Heart right ventricle (tissue), 16 donors: Measurements from ENCODE around the gene CEP128. TPM values are rescaled to one million over a fixed set of nuclear protein-coding genes. Genes with fewer than 3 reads are reported as not detected.

ENCODE experiments used
- ATAC-seq, 8 donors: fragments of 200-7000 bp; cut with Tn5 transposase; one replicate each; pipeline ENCODE4 v1.9.1; 2020; ENCODE audit warnings: mild to moderate bottlenecking in 8 of 8, moderate library complexity in 8 of 8, moderate number of reproducible peaks in 1 of 8
- DNase-seq, 2 donors: peaks; one replicate each; pipeline ENCODE4 v3.0.0-alpha.2; 2020
- H3K27ac ChIP-seq, 10 donors: fragments of 200-600 bp; sonication (generic) in 2 of 10; one replicate each; pipeline versions ENCODE4 v1.5.0 to v1.8.0; 2020 to 2022; ENCODE audit warnings: mild to moderate bottlenecking in 3 of 10
- H3K27me3 ChIP-seq, 7 donors: fragments of 200-600 bp; one replicate each; pipeline ENCODE4 v1.8.0; 2021 to 2022; ENCODE audit warnings: mild to moderate bottlenecking in 2 of 7
- H3K36me3 ChIP-seq, 9 donors: fragments of 200-600 bp; sonication (generic) in 1 of 9; one replicate each; pipeline versions ENCODE4 v1.5.0 to v1.8.0; 2020 to 2022; ENCODE audit warnings: mild to moderate bottlenecking in 2 of 9
- H3K4me1 ChIP-seq, 9 donors: fragments of 200-600 bp; sonication (generic) in 1 of 9; one replicate each; pipeline versions ENCODE4 v1.5.0 to v1.8.0; 2020 to 2022; ENCODE audit warnings: mild to moderate bottlenecking in 4 of 9
- H3K4me3 ChIP-seq, 10 donors: fragments of 200-600 bp; sonication (generic) in 2 of 10; one replicate each; pipeline versions ENCODE4 v1.5.0 to v1.8.0; 2020 to 2022; ENCODE audit warnings: mild to moderate bottlenecking in 7 of 10, moderate library complexity in 2 of 10
- H3K9me3 ChIP-seq, 11 donors: fragments of 200-600 bp in 10 of 11; sonication (generic) in 2 of 11; one replicate each; pipeline versions ENCODE4 v1.5.0 to v1.8.0; 2013 to 2022; ENCODE audit warnings: mild to moderate bottlenecking in 2 of 11, control low read depth in 1 of 11, moderate library complexity in 1 of 11
- WGBS, 2 donors: extraction: QIAGEN DNeasy Blood & Tissue Kit; methylation state at CpG; one replicate each; pipeline ENCODE4 v1.1.7; 2013; ENCODE audit warnings: inconsistent platforms in 1 of 2; 5-methylcytosine and 5-hydroxymethylcytosine counted together
- intact Hi-C, 10 donors: fragments of 100-400 bp; cut with DNase I; formaldehyde crosslinking; loops; one replicate each; pipeline versions ENCODE4 v1.11.1 to v1.14.2; 2022
- polyA plus RNA-seq, 2 donors: library from polyadenylated mRNA; stranded (reverse); fragments of 200-250 nt; gene quantifications; one replicate each; pipeline ENCODE4 v1.2.3, GENCODE V29; 2013
- total RNA-seq, 10 donors: library from RNA; stranded (reverse); fragmentation: NEBNext Ultra II Directional in 3 of 10; extraction: Animal tissue kit (Norgen Biotek cat#: 25700) in 3 of 10; gene quantifications; one replicate each; pipeline versions ENCODE4 v1.2.1 to v1.2.4, GENCODE V29; 2021 to 2023
- TF ChIP-seq, protein P1 (sequence below), 9 donors: fragments of 200-600 bp; sonication (generic) in 2 of 9; IDR thresholded peaks; one replicate each; pipeline versions ENCODE4 v1.5.0 to v1.8.0; 2021 to 2022; ENCODE audit warnings: antibody characterized with exemption in 9 of 9, mild to moderate bottlenecking in 5 of 9, moderate library complexity in 1 of 9
- donor health status: Arrhythmogenic right ventricular cardiomyopathy.
- donor health status: ischemic (EF 13 %, LVEDD 7.1; RV severe dilation, severe dysfunction).
- donor health status: healthy with polysubstance abuse.
- donor health status: DM: no; HTN: yes; CAD: no.
- donor health status: DM: no; HTN: no; CAD: no.
- donor health status: ischemic (EF 25% LVEDD 6.9; RV normal size, moderate dysfunction).
- donor health status: ischemic (EF 25% LVEDD 5.7; RV mildly dilated, moderate dysfunction).
- donor health status: healthy.
- donor health status: DM: yes; HTN: yes; CAD: no.
- donor health status: Ischemic cardiomyopathy.
- donor health status: ischemic (EF 35%, LVEDD 5.7; RV mildly dilated, moderate dysfunction).
- donor health status: nonischemic (EF 11% LVEDD 7.7; RV severe dilation, severe dysfunction).
- donor health status: DM: yes; HTN: yes; CAD: no.
- donor health status: PGD.
- donor health status: ischemic (EF 29% LVEDD 5.4; RV normal size, mild dysfunction).
- donor health status: nonischemic (EF 23%, LVEDD 6.1; RV moderate dilation, normal function).

The CEP128 gene
- total and polyA plus RNA-seq, 12 donors, result 0.93 to 4.9 (median 3.3) TPM

DNA sequence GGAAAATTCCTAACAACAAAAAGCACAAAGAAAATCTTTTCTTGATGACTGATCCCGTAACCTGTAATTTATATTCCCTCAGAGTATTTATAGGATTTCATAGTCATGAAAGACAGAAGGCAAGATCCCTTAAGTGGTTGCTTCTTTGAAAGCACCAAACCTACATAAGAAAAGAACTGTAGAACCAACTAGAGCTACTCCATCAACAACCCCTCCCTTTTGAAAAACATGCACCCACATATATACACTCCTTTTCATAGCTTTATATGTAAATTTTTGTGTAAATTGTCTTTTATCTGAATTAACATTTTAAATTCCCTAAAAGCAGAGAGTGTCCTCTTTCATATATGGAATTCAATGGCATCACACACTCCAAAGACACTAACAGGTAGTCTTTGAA, 215.3 kb downstream of the CEP128 start:
- H3K27ac ChIP-seq, result no peak overlapping the region
- ATAC-seq (no peak), DNase-seq (no peak)
- H3K4me1 ChIP-seq, result no peaks in the 10 kb centered on the region
- WGBS, 2 donors, result 98 to 100% methylated on average over 1 of the region's 1 CpG
- TF ChIP-seq, protein P1, sequence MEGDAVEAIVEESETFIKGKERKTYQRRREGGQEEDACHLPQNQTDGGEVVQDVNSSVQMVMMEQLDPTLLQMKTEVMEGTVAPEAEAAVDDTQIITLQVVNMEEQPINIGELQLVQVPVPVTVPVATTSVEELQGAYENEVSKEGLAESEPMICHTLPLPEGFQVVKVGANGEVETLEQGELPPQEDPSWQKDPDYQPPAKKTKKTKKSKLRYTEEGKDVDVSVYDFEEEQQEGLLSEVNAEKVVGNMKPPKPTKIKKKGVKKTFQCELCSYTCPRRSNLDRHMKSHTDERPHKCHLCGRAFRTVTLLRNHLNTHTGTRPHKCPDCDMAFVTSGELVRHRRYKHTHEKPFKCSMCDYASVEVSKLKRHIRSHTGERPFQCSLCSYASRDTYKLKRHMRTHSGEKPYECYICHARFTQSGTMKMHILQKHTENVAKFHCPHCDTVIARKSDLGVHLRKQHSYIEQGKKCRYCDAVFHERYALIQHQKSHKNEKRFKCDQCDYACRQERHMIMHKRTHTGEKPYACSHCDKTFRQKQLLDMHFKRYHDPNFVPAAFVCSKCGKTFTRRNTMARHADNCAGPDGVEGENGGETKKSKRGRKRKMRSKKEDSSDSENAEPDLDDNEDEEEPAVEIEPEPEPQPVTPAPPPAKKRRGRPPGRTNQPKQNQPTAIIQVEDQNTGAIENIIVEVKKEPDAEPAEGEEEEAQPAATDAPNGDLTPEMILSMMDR (IDR thresholded peaks at IDR 0.05), result no peak
- intact Hi-C loops, result no loop called here
- no peaks in the 10 kb centered on the region for H3K9me3 ChIP-seq
- no peak overlapping the region for H3K4me3 ChIP-seq
- H3K36me3 ChIP-seq, result no peaks in the 10 kb centered on the region
- no peaks in the 10 kb centered on the region for H3K27me3 ChIP-seq

GRCh38 chr14:80718940-80719339, 222.6 kb downstream of the CEP128 start:
- intact Hi-C loops, result no loop called here
- DNase-seq, result no peak
- ATAC-seq, result no peak
- H3K4me3 ChIP-seq, result no peak overlapping the region
- TF ChIP-seq, protein P1 (IDR thresholded peaks at IDR 0.05), result no peak
- no peaks in the 10 kb centered on the region for H3K27me3 ChIP-seq
- H3K36me3 ChIP-seq, result no peaks in the 10 kb centered on the region
- H3K27ac ChIP-seq, result no peak overlapping the region
- WGBS, 2 donors, result 89 to 95% methylated on average over 1 of the region's 1 CpG
- no peaks in the 10 kb centered on the region for H3K9me3 ChIP-seq
- no peaks in the 10 kb centered on the region for H3K4me1 ChIP-seq

- intact Hi-C loops, result no loop called here
- H3K4me3 ChIP-seq, result no peak overlapping the region
- no peak overlapping the region for H3K27ac ChIP-seq
- no peaks in the 10 kb centered on the region for H3K9me3 ChIP-seq
- H3K4me1 ChIP-seq, result no peaks in the 10 kb centered on the region
- TF ChIP-seq, protein P1 (IDR thresholded peaks at IDR 0.05), result no peak
- WGBS, 2 donors, result 80 to 92% methylated on average over 4 of the region's 4 CpGs
- ATAC-seq, result no peak
- H3K36me3 ChIP-seq, result no peaks in the 10 kb centered on the region
- no peak for DNase-seq
- no peaks in the 10 kb centered on the region for H3K27me3 ChIP-seq
Observed at GRCh38 chr14:80714474-80714873, 227.1 kb downstream of the CEP128 start.

GRCh38 chr14:80713076-80713850, 228.3 kb downstream of the CEP128 start:
- TF ChIP-seq, protein P1 (IDR thresholded peaks at IDR 0.05), result no peak
- no peaks in the 10 kb centered on the region for H3K27me3 ChIP-seq
- WGBS, 2 donors, result 93 to 95% methylated on average over 5 of the region's 5 CpGs
- H3K4me3 ChIP-seq, result no peak overlapping the region
- no peaks in the 10 kb centered on the region for H3K9me3 ChIP-seq
- no peak overlapping the region for H3K27ac ChIP-seq
- no peaks in the 10 kb centered on the region for H3K4me1 ChIP-seq
- ATAC-seq (no peak), DNase-seq (no peak)
- intact Hi-C loops, result no loop called here
- no peaks in the 10 kb centered on the region for H3K36me3 ChIP-seq
